CD4-positive, alpha-beta T cell treated with Interleukin-6 at 100 ng/mL for 8 hours (primary cell): ENCODE measurements around the gene PCAT7.
"Not testable (repeated sequence)": the region's sequence is repeated elsewhere in the genome, so short reads cannot be mapped to it uniquely, and the experiment has no call there.

ENCODE experiments used
- DNase-seq: peaks from one replicate; pipeline ENCODE4 v3.0.0-alpha.2; 2020; ENCODE audit warnings: mixed read lengths, low spot score

Gene PCAT7

DNA sequence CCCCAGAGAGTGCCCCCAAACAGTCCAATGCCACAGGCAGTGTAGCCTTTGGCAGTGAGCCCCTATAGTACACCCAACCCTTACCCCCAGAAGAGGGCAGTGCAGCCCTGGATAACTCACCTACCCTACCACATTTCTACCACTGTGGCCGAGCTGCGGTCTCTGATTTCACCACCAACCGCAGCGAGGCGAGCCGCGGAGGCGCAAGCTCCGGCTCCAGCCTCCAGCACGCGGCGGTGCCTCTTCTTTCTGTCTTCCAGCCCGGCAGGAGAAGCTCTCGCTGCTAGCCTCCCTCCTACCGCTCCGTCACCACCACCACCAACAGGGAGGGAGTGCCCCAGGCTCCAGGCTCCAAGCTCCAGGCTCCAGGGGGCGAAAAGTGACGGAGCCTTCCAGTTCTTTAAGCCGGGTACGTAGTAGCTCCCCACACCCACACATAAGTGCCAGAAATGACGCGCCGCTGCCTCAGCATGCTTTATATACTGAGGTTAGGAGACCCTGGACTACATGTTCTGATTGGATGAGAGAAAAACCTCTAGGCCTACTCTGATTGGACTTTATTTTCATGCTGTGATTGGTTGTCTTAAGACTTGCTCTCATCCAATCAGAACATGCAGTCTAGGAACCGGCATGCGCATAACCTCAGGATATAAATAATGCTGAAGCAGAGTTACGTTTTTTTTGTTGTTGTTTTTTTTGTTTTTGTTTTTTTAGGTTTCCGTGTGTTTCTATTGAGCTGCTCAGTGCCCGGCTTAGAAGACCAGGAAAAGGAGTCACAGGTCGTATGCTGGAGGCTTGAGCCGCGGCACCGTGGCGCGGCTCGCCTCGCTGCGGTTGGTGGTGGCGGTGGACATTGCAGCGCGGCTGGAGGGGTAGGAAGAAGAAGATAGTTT is at the start of gene PCAT7:
Gene PCAT7 (plus strand): TSS at position 645 of the 893 bp plus-strand sequence.
- DNase-seq, result no peak

DNA sequence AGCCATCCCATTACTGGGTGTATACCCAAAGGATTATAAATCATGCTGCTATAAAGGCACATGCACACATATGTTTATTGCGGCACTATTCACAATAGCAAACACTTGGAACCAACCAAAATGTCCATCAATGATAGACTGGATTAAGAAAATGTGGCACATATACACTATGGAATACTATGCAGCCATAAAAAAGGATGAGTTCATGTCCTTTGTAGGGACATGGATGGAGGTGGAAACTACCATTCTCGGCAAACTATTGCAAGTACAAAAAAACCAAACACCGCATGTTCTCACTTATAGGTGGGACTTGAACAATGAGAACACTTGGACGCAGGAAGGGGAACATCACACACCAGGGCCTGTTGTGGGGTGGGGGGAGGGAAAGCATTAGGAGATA is 48.5 kb upstream of the PCAT7 start:
- not testable (repeated sequence) for DNase-seq

DNA sequence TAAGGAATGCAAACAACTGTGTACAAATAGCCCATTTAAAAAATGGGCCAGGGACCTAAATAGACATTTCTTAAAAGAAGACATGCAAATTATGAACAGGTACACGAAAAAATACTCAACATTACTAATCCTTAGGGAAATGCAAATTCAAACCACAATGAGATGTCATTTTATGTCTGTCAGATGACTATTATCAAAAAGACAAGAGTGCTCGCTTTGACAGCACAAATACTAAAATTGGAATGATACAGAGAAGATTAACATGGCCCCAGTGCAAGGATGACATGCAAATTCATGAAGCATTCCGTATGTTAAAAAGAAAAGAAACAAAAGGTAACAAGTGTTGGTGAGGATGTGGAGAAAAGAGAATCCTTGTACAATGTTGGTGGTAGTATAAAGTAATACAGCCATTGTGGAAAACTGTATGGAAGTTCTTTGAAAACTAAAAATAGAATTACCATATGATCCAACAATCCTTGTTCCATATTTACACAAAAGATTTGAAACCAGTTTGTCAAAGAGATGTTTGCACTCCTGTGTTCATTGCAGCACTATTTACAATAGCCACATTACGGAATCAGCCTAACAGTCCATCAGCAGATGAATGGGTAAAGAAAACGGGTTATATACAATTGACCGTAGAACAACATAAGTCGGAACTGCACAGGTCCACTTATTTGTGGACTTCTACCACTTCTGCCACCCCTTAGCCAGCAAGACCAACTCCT is 47.2 kb upstream of the PCAT7 start:
- no peak for DNase-seq

DNA sequence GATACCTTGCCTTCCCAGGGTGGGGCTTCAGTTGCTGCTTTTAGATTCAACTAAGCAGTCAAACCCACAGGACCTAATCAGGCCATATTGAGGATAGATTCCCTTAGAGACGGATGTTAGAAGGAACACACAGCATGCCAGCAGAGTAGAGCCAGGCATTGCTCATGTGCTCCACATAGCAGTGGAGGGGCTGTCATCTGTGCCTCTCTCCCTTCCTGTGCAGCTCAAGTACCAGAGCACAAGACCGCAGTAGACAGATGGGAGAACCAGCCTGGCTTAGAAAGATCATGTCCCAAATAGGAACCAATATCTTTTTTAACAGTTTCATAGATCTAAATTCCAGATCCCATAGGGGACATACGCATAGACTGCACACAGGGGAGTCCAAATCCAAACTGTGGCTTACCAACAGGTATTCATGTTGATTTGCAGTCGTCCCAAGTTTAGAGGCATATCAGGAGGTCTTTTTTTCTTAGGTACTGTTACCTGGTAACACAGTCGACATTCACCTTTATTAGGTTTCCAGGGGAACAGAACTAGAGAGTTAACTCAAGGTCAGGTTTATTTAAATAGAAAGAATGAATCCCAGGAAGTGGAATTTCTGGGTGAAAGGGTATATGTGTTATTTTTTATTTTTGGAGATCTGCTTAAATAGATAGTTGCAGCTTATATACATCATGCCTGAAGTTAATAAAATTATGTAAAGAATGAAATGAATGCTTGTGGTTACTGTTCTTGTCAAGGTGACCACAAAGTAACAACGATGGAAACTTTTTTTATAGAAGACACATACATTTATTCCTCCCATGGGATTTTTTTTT is 43.5 kb upstream of the PCAT7 start:
- DNase-seq, result no peak

DNA sequence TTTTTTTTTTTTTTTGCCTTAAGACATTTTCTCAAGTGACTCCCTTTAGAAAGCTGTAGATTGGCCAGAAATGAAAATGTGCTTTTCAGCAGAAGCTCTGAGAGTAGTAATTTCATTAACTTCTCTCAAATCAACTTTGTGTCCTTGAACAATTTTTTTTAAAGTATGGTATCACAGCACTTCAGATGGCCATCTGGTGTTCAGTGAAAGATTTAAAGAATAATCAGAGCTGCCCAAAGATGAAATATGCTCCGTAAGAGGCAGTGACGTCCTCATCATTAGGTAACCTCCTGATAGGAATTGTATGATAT is 43.0 kb upstream of the PCAT7 start:
- DNase-seq, result no peak

DNA sequence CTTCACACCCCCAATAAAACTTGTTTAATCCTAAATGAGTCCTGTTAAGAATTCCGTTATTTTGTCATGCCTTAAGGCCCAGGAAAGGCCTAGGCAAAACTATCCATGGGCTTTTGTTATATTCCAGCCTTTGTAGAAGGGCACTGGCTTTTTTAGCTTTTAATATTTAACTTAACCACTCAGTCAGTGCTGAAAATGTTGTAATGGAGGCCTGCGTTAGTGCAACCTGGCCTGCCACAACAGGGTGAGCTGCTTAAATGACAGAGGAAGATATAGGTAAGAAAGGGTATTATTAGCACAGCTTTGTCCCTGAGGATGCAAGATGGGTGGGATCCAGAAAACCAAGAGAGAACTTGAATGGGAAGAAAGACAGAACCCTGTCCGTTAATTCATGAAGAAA is 40.2 kb upstream of the PCAT7 start:
- DNase-seq, result no peak

DNA sequence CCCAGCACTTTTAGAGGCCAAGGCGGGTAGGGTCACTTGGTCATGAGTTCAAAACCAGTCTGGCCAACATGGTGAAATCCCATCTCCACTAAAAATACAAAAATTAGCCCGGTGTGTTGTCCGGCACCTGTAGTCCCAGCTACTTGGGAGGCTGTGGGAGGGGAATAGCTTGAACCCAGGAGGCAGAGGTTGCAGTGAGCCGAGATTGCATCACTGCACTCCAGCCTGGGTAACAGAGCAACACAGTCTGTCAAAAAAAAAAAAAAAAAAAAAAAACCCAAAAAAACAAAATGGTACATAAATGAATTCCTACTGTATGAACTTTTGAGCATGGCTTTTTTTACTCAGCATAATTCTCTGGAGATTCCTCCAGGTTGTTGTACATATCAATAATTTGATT is 37.6 kb upstream of the PCAT7 start:
- DNase-seq, result no peak

DNA sequence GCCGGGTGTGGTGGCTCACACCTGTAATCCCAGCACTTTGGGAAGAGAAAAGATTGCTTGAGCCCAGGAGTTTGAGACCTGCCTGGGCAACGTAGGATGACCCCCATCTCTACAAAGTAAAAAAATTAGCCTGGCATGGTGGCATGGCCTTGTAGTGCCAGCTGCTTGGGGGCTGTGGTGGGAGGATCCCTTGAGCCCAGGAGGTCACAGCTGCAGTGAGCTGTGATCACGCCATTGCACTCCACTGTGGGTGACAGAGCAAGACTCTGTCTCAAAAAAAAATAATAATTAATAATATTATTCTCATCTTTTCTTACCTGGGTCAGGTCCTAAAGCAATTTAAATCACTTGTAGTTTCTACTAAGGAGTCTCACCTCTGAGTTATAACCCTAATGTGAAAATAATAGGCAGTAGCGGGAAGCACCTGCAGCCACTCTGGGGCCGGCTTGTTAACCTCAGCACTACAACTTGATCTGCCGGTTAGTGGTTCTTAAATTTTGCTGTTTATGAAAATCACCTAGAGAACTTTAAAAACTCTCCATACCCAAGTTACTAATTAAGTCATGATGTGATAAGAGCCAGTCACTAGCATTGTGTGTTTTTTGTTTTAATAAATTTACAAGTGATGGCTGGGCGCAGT is 29.4 kb upstream of the PCAT7 start:
- DNase-seq, result no peak

DNA sequence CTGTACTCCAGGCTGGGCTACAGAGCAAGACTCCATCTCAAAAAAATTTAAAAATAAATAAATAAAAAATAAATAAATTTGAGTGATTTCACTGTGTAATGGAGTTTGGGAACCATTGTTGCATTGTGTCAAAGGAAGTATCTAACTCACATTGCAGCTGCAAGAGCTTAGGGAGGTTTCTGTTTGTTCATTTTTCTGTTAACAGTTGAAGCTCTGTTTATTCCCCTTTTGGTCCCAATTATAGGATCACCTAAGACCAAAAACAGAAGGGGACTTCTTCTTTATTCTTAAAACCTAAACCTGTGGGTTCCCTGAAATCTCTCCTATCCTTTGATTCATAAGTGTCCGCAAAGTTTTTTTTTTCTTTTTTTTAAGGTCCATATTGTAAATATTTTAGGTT is 28.6 kb upstream of the PCAT7 start:
- no peak for DNase-seq

DNA sequence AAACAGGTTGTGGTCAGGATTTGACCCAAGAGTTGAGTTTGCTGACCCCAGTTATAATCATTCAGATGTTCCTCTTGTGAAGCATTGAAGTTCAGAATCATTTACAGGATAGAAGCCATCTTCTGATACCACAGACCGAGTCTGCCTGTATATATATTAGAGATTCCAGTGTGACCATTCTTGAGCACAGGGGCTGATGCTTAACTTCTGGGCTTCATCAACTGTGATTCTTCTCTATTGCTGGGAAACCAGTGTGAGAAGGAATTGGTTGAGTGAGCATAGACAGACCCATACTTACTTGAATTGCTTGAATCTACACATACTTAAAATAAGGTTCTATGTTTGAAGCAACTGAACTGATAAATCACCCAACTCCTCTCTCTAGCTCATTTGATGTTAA is 27.9 kb upstream of the PCAT7 start:
- no peak for DNase-seq

DNA sequence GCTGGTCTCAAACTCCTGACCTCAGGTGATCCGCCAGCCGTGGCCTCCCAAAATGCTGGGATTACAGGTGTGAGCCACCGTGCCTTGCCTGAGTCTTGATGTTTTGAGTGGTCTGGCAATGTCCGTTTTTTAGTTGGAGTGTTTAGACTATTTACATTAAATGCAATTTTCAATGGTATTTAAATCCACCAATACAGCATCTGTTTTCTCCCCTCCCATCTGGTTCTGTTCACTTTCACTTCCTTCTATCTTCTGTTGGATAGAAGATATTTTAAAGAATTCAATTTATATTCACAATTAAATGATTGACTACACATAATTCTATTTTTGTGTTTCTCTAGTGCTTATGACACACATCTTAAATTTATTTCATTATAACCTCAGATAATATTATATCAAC is 26.0 kb upstream of the PCAT7 start:
- no peak for DNase-seq

DNA sequence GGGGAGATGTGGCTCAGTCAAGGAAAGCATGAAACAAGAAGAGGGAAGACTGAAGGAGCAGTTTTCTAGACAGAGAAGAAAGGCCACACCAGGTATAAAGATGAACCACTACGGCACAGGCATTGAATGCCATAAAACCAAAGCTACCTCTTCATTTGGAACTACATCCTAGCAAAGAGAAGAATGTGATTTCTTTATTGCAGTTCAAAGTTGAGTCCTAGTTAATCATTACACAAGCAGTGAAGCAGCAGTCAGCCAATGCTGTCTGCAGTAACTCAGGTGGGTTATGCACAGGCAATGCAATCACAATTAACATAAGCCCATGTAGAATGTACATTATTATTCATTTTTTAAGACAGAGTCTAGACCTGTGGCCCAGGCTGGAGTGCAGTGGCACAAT is 21.7 kb upstream of the PCAT7 start:
- DNase-seq, result no peak

DNA sequence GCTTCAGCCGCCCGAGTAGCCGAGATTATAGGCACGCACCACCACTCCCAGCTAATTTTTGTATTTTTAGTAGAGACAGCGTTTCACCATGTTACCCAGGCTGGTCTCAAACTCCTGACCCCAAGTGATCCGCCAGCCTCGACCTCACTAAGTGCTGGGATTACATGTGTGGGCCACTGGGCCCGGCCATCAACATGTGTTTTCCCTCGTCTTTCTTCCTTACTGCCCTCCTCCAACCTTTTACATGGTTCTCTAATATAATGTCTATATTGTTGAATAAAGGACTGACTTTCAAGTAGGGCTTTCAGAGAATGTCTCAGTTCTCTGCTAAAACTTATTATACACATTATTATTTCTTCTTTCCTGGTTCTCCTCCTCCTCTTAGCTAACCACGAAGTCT is 21.3 kb upstream of the PCAT7 start:
- no peak for DNase-seq

DNA sequence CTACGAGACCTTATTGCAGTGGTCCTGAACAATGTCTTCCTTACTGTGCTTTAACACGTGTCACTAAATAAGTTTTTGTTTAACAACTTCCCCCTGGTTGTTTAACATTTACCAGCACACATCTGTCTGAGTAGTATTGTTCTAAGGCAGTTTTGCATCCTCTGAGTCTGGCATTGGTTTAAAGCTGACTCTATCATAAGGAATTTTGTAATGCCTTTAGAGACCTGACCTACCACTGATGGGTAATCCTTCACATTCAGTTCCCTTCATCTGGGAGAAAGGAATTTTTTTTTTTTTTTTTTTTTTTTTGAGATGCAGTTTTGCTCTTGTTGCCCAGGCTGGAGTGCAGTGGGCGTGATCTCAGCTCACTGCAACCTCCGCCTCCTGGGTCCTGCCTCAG is 20.0 kb upstream of the PCAT7 start:
- DNase-seq, result no peak

DNA sequence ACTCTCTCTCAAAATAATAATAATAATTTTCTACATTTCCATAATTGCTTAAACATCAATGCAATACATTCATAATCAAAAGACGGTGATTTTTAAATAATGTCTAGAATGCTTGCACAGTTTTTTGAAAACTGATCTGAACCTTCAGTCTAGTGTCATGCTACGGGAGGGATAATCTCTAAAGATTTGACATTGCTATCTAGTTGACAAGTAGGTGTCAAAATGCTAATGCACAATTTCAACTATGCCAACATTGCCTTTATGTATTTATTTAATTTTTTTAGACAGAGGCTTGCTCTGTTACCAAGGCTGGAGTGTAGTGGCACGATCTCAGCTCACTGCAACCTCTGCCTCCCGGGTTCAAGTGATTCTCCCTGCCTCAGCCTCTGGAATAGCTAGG is 16.0 kb upstream of the PCAT7 start:
- DNase-seq, result no peak

DNA sequence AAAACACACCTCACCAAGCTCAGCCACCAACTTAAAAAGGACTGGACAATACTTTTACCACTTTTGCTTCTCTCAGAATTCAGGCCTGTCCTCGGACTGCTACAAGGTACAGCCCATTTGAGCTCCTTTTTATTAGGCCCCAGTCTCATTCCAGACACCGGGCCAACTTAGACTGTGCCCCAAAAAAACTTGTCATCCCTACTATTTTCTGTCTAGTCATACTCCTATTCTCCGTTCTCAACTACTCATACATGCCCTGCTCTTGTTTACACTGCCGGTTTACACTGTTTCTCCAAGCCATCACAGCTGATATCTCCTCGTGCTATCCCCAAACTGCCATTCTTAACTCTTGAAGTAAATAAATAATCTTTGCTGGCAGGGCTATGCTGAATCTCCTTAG is 10.5 kb upstream of the PCAT7 start:
- not testable (repeated sequence) for DNase-seq

DNA sequence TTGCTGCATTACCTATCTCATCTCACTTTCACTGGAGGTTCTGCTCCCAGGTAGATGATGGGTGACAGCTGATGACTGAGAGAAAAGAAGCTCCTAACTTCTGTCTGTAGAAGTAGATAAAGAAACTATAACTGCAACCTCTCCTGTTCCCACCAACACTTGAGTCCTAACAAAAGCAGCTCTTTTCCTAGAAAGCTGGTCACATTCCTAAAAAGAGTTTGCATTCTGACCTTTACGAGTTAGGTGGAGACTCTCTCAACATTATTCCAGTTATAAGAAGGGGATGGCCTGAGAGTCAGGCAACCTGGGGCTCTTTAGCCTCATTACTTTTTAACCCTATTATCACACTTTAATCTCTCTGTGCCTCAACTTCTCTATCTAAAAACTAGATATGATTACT is 8.9 kb upstream of the PCAT7 start:
- DNase-seq, result no peak

DNA sequence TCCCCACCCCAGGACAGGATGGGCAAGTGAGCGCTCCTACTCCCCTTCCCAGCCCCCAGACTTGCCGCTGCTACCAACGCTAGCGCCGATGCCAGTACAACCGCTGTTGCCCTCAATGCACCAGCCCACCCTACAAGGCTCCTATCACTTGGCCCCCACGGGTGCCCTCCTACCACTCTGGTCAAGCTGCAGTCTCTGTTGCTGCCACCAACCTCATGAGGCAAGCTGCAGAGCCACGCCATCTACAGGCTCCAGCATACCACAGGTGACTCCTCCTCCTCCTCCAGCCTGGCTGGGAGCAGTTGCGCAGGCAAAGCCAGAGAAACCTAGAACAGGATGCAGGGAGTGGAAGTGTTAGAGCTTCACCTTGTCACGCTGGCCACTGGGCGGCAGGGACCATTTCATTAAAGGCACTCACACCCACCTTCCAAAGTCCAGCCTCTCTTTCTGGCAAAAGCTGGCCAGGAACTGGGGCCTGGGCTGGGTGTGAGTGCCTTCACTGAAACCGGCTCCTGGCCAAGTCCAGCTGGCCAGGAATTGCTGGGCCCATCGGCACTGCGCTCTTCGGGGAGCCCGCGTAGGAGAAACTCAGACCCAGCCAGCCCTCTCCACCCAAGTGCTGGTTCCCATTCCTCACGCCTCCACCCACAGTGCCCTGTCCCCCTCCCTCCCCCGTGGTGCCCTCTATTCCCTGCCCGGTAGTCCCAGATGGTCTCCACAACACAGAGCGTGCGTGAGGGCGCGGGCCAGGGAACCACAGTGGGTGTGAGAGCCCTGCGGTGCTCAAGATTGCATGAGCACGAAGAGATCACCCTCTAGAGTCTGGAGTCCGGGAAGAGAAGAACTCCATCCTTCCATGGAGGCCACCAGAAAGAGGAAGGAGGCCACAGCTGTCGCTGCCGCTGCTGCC is 1.6 kb upstream of the PCAT7 start:
- DNase-seq, result no peak

DNA sequence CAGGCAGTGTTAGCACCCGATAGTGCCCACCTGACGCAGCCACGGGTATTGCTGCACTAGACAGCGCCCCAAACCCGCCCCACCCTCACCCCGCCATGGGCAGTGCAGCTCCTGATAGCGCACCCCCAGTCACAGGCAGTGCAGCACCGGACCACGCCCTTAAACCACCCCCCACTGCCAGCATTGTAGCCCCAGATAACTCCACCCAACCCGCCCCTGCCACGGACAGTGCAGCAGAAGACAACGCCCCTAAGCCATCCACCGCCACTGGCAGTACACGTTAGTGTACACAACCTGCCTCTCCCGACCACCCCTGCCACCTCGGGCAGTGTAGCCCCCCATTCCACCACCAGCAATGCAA is 825 bp upstream of the PCAT7 start:
- DNase-seq, result no peak

DNA sequence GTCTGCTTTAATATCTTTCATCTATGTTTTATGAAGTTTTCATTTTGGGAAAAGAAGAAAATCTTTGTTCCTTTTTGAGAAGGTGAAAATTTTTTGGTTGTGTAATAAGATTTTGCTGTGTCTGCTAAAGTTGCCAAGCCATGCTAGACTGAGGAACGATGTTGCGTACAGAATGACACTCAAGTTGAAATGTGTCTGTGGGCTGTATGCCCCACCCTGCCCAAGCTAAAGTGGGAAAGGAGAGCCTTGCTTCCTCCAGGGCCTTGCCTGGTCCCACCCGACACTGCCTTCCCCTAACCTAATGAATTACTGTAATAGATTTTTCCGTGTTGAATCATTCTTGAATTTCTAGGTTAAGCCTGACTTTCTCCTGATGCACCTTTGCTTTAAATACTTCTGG is 2.5 kb downstream of the PCAT7 start:
- no peak for DNase-seq

DNA sequence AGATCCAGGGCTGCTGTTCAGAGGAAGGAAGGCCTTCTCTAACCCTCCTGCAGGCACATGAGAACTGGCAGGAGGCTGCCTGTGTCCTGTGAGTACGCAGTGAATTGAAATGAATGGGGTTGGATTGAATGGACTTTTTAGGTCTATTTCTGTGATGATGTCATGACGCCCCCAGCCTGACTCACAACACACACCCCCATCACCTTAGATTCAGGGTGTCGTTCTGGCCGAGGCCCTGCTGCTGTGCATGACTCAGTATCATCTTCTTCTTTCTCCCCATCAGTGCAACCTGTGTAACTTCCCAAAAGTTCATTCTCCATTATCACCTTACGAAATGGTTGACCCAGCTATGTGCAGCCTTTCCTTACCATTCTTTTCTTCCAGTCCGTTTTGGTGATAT is 5.4 kb downstream of the PCAT7 start:
- no peak for DNase-seq
